SK-N-SH treated with all-trans-retinoic acid at 6 μM for 48 hours (cell line): ENCODE measurements around the gene LRRK1.

Source experiments
- ATAC-seq: fragments of 200-7000 bp; cut with Tn5 transposase; 3 replicates; pipeline ENCODE4 v1.9.1; 2020; ENCODE audit warnings: mild to moderate bottlenecking, moderate library complexity
- ARNTL ChIP-seq: fragments of 450-650 bp; formaldehyde crosslinking; IDR thresholded peaks from 2 replicates; pipeline ENCODE4 v1.5.0; 2020; ENCODE audit warnings: low read depth, mild to moderate bottlenecking, moderate library complexity, borderline replicate concordance
- BACH2 ChIP-seq: fragments of 250-450 bp; sonication (Bioruptor Pico); IDR thresholded peaks from 2 replicates; pipeline ENCODE4 v1.9.0; 2021; ENCODE audit warnings: mild to moderate bottlenecking, borderline replicate concordance
- CSDC2 ChIP-seq: fragments of 250-450 bp; sonication (Bioruptor Pico); IDR thresholded peaks from 2 replicates; pipeline ENCODE4 v1.5.0; 2020; ENCODE audit warnings: mild to moderate bottlenecking, moderate library complexity
- ESRRG ChIP-seq: fragments of 250-450 bp; sonication (Bioruptor Pico); IDR thresholded peaks from 2 replicates; pipeline ENCODE4 v1.6.1; 2021; ENCODE audit warnings: mild to moderate bottlenecking
- GLIS3 ChIP-seq: fragments of 250-450 bp; sonication (Bioruptor Pico); IDR thresholded peaks from 2 replicates; pipeline ENCODE4 v1.5.0; 2020; ENCODE audit warnings: mild to moderate bottlenecking, moderate library complexity
- ISL1 ChIP-seq: fragments of 250-450 bp; sonication (Bioruptor Pico); IDR thresholded peaks from 2 replicates; pipeline ENCODE4 v2.1.2; 2022; ENCODE audit warnings: mild to moderate bottlenecking, moderate library complexity
- OSR1 ChIP-seq: fragments of 250-450 bp; sonication (Bioruptor Pico); IDR thresholded peaks from 2 replicates; pipeline ENCODE4 v1.8.0; 2022; ENCODE audit warnings: moderate library complexity, mild to moderate bottlenecking, inconsistent platforms
- PPARA ChIP-seq: fragments of 250-450 bp; sonication (Bioruptor Pico); IDR thresholded peaks from 2 replicates; pipeline ENCODE4 v1.5.0; 2020; ENCODE audit warnings: mild to moderate bottlenecking, borderline replicate concordance
- RARB ChIP-seq: fragments of 250-450 bp; sonication (Bioruptor Pico); IDR thresholded peaks from 2 replicates; pipeline ENCODE4 v1.8.0; 2021; ENCODE audit warnings: mild to moderate bottlenecking, moderate library complexity
- TCF4 ChIP-seq: fragments of 250-450 bp; sonication (Bioruptor Pico); IDR thresholded peaks from 2 replicates; pipeline ENCODE4 v1.8.0; 2021; ENCODE audit warnings: mild to moderate bottlenecking, moderate library complexity, borderline replicate concordance
- TOX ChIP-seq: fragments of 250-450 bp; sonication (Bioruptor Pico); IDR thresholded peaks from 2 replicates; pipeline ENCODE4 v1.8.0; 2021; ENCODE audit warnings: mild to moderate bottlenecking, moderate library complexity, borderline replicate concordance
- TSHZ2 ChIP-seq: fragments of 250-450 bp; sonication (Bioruptor Pico); IDR thresholded peaks from 2 replicates; pipeline ENCODE4 v1.5.0; 2020; ENCODE audit warnings: mild to moderate bottlenecking, moderate library complexity
- ZC3H10 ChIP-seq: fragments of 250-450 bp; sonication (Bioruptor Pico); IDR thresholded peaks from 2 replicates; pipeline ENCODE4 v1.5.1; 2021; ENCODE audit warnings: mild to moderate bottlenecking, moderate library complexity
- ZFP3 ChIP-seq: fragments of 250-450 bp; sonication (Bioruptor Pico); IDR thresholded peaks from 2 replicates; pipeline ENCODE4 v1.5.0; 2020; ENCODE audit warnings: mild to moderate bottlenecking, moderate library complexity
- ZFP30 ChIP-seq: fragments of 450-650 bp; formaldehyde crosslinking; IDR thresholded peaks from 2 replicates; pipeline ENCODE4 v1.5.0; 2022; ENCODE audit warnings: mild to moderate bottlenecking, moderate library complexity
- ZNF8 ChIP-seq: fragments of 450-650 bp; formaldehyde crosslinking; IDR thresholded peaks from 2 replicates; pipeline ENCODE4 v1.5.0; 2020; ENCODE audit warnings: mild to moderate bottlenecking, moderate library complexity
- TF ChIP-seq, protein P1 (sequence below): fragments of 250-450 bp; sonication (Bioruptor Pico); IDR thresholded peaks from 2 replicates; pipeline ENCODE4 v1.8.0; 2020; ENCODE audit warnings: mild to moderate bottlenecking, moderate library complexity, borderline replicate concordance
- TF ChIP-seq, protein P2 (sequence below): fragments of 250-450 bp; sonication (Bioruptor Pico); IDR thresholded peaks from 2 replicates; pipeline ENCODE4 v1.5.1; 2021; ENCODE audit warnings: mild to moderate bottlenecking, moderate library complexity
- TF ChIP-seq, protein P3 (sequence below): fragments of 250-450 bp; sonication (Bioruptor Pico); IDR thresholded peaks from 2 replicates; pipeline ENCODE4 v1.8.0; 2021; ENCODE audit warnings: low read depth, mild to moderate bottlenecking, moderate library complexity, borderline replicate concordance

Gene LRRK1

DNA sequence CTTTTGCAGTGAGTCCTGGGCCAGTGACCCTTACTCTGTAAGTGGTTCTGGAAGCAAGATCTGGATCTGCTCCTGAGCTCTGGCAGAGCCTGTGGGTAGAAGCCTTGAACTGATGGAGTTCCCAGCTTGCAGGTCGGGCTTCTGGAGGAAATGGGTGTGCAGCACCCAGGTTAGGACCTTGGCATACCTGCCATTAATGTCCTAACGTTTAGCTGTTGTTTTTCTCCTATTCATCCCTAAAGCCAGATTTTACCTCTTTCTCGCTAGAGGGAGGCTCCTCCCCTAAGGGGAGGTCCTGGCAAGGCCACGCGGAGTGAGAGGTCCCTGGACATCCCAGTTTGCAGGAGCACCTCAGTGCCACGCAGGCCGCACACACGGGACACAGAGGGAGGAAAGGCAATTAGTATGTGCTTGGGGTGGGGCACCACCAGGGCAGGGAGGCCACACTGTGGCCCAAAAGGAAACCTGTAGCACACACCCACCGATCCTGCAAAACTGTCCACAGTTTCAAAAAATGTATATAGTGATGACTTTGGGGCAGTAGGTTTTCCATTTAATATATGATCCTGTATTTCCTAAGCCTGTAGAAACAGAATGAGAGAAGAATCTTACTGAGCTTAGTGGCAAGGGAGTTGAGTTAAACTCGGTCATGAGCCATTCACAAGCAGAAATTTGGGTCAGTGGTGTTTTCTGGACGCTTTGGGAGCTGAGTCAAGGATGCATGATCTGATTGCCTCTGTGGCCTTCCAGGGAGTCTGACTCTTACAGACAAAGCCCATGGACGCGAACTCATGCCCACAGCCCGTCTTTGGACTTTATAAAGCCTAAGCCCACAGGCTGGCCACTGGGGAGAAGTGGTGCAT lies 148.7 kb downstream of the LRRK1 start (continued):
- TF ChIP-seq TSHZ2 (CRISPR knock-in tag), result no peak
- TF ChIP-seq, protein P1, sequence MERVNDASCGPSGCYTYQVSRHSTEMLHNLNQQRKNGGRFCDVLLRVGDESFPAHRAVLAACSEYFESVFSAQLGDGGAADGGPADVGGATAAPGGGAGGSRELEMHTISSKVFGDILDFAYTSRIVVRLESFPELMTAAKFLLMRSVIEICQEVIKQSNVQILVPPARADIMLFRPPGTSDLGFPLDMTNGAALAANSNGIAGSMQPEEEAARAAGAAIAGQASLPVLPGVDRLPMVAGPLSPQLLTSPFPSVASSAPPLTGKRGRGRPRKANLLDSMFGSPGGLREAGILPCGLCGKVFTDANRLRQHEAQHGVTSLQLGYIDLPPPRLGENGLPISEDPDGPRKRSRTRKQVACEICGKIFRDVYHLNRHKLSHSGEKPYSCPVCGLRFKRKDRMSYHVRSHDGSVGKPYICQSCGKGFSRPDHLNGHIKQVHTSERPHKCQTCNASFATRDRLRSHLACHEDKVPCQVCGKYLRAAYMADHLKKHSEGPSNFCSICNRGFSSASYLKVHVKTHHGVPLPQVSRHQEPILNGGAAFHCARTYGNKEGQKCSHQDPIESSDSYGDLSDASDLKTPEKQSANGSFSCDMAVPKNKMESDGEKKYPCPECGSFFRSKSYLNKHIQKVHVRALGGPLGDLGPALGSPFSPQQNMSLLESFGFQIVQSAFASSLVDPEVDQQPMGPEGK (CRISPR knock-in tag), result no peak
- no peak for TF ChIP-seq OSR1 (CRISPR knock-in tag)
- TF ChIP-seq, all 23 proteins: peak for 0

- no peak for ATAC-seq
Measured at GRCh38 chr15:101068523-101068960, 149.4 kb downstream of the LRRK1 start.

GRCh38 chr15:101068961-101069653 lies 149.9 kb downstream of the LRRK1 start:
- peak; percentile 27 for ATAC-seq
- TF ChIP-seq, protein P1 (CRISPR knock-in tag), result no peak
- TF ChIP-seq RARB (CRISPR knock-in tag) (no peak), ZFP30 (no peak), ZNF8 (CRISPR knock-in tag) (no peak), TCF4 (CRISPR knock-in tag) (no peak), BACH2 (CRISPR knock-in tag) (no peak), PPARA (CRISPR knock-in tag) (no peak), TOX (no peak), CSDC2 (CRISPR knock-in tag) (no peak), ZFP3 (CRISPR knock-in tag) (no peak), GLIS3 (CRISPR knock-in tag) (no peak), OSR1 (CRISPR knock-in tag) (no peak), ISL1 (CRISPR knock-in tag) (no peak)
- TF ChIP-seq, protein P2, sequence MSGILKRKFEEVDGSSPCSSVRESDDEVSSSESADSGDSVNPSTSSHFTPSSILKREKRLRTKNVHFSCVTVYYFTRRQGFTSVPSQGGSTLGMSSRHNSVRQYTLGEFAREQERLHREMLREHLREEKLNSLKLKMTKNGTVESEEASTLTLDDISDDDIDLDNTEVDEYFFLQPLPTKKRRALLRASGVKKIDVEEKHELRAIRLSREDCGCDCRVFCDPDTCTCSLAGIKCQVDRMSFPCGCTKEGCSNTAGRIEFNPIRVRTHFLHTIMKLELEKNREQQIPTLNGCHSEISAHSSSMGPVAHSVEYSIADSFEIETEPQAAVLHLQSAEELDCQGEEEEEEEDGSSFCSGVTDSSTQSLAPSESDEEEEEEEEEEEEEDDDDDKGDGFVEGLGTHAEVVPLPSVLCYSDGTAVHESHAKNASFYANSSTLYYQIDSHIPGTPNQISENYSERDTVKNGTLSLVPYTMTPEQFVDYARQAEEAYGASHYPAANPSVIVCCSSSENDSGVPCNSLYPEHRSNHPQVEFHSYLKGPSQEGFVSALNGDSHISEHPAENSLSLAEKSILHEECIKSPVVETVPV (CRISPR knock-in tag), result no peak
- TF ChIP-seq, protein P3, sequence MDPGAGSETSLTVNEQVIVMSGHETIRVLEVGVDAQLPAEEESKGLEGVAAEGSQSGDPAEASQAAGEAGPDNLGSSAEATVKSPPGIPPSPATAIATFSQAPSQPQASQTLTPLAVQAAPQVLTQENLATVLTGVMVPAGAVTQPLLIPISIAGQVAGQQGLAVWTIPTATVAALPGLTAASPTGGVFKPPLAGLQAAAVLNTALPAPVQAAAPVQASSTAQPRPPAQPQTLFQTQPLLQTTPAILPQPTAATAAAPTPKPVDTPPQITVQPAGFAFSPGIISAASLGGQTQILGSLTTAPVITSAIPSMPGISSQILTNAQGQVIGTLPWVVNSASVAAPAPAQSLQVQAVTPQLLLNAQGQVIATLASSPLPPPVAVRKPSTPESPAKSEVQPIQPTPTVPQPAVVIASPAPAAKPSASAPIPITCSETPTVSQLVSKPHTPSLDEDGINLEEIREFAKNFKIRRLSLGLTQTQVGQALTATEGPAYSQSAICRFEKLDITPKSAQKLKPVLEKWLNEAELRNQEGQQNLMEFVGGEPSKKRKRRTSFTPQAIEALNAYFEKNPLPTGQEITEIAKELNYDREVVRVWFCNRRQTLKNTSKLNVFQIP (CRISPR knock-in tag), result no peak

More at GRCh38 chr15:101068523-101068960, 149.4 kb downstream of the LRRK1 start:
- TF ChIP-seq GLIS3 (CRISPR knock-in tag) (no peak), ZFP3 (CRISPR knock-in tag) (no peak), ESRRG (no peak), TSHZ2 (CRISPR knock-in tag) (no peak), CSDC2 (CRISPR knock-in tag) (no peak), ARNTL (CRISPR knock-in tag) (no peak), ZNF8 (CRISPR knock-in tag) (no peak), ZFP30 (no peak), ZC3H10 (no peak)
